ENCODE measurements around the gene INTS6. TPM values are rescaled to one million over a fixed set of nuclear protein-coding genes. Genes with fewer than 3 reads are reported as not detected.

The INTS6 gene
- total RNA-seq, 4 donors from 2014 or later: 34.3 to 56.9 (median 53.0) TPM

DNA sequence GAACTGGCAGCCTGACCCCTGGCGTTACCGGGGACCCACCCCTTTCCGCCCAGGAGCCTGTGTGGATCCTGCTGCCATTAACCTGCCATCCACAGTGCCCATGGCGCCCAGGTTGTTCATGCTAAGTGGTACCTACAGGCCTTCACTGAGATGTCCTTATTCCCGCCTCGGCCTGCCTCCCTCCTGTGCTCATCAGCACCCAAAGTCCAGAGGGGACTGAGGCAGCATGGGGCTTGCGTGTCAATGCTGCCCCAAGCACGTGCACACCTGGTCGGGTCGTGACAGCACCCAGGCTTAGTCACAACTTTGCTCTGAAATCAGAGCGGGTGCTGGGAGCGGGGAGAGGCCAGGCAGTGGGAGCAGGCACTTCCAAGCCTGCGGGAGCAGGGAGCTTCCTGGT is 3.7 kb upstream of the INTS6 start:
- Histone ChIP-seq H3K4me1 (peaks cover 0 to 7% of the 10 kb centered on the region in 2 donors), H3K4me3 (no peak overlapping the region), H3K27me3 (no peaks in the 10 kb centered on the region), H3K9me3 (no peaks in the 10 kb centered on the region), H3K36me3 (no peaks in the 10 kb centered on the region), H3K27ac (no peak overlapping the region)
- TF ChIP-seq POLR2A (IDR thresholded peaks at IDR 0.05): no peak
- TF ChIP-seq CTCF (IDR thresholded peaks at IDR 0.05): no peak
- intact Hi-C loops (cut with DNase I; ENCODE audit: low total_unique reads): loop anchor here (10.0 kb wide), 2 partner anchors 278 to 348 kb away; partner anchors contain the start of gene DHRS12
- no peak for DNase-seq

DNA sequence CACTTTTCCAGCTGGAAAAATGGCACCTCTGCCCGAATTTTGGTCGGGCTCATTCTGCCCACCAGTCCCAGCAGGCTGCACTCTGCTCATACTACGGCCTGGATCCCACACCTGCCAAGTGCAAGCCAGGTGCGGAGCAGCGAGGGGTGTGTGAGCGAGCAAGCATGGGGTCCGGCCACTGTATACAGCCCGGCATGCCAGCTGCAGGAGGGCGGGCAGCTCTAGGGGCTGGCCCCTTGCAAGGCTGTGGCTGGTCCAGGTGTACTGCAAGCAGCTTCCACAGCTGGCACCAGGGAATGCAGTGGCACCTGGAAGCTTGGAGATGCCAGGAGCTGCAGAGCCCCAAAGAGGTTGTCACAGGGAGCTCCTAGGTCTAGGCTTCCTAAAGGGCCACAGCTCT is 2.7 kb upstream of the INTS6 start:
- Histone ChIP-seq H3K36me3 (no peaks in the 10 kb centered on the region), H3K27me3 (no peaks in the 10 kb centered on the region), H3K27ac (no peak overlapping the region), H3K9me3 (no peaks in the 10 kb centered on the region), H3K4me1 (peaks cover 0 to 7% of the 10 kb centered on the region in 2 donors), H3K4me3 (no peak overlapping the region)
- TF ChIP-seq POLR2A (IDR thresholded peaks at IDR 0.05) (no peak), CTCF (IDR thresholded peaks at IDR 0.05) (no peak)
- DNase-seq: no peak
- intact Hi-C loops (cut with DNase I; ENCODE audit: low total_unique reads): loop anchor here (10.0 kb wide), 2 partner anchors 279 to 349 kb away; partner anchors contain the start of gene DHRS12

- DNase-seq: peak; percentile 33 to 35
- no peak for TF ChIP-seq POLR2A (IDR thresholded peaks at IDR 0.05)
- TF ChIP-seq CTCF (IDR thresholded peaks at IDR 0.05): no peak
- peak overlapping the region; percentile 96 to 98 for H3K27ac ChIP-seq
- no peaks in the 10 kb centered on the region for H3K36me3 ChIP-seq
- H3K4me1 ChIP-seq: peaks cover 0 to 7% of the 10 kb centered on the region in 2 donors
- H3K9me3 ChIP-seq: no peaks in the 10 kb centered on the region
- H3K27me3 ChIP-seq: no peaks in the 10 kb centered on the region
- peak overlapping the region; percentile 51 to 86 for H3K4me3 ChIP-seq
- intact Hi-C loops (cut with DNase I; ENCODE audit: low total_unique reads): loop anchor here (2.0 to 10.0 kb wide), 3 partner anchors 131 to 351 kb away; partner anchors contain the start of genes DHRS12 and WDFY2
These were observed 1.3 kb upstream of the INTS6 start for GRCh38 chr13:51453959-51454703.

GRCh38 chr13:51453207-51453958 is 547 bp upstream of the INTS6 start:
- TF ChIP-seq POLR2A (IDR thresholded peaks at IDR 0.05) (peak; percentile 56 to 63), CTCF (IDR thresholded peaks at IDR 0.05) (no peak)
- Histone ChIP-seq H3K27ac (peak overlapping the region; percentile 96 to 98), H3K4me3 (peak overlapping the region; percentile 51 to 86), H3K9me3 (no peaks in the 10 kb centered on the region), H3K4me1 (peaks cover 0 to 7% of the 10 kb centered on the region in 2 donors), H3K27me3 (no peaks in the 10 kb centered on the region), H3K36me3 (no peaks in the 10 kb centered on the region)
- peak; percentile 81 to 87 for DNase-seq
- intact Hi-C loops (cut with DNase I; ENCODE audit: low total_unique reads): loop anchor here (2.0 to 10.0 kb wide), 3 partner anchors 131 to 351 kb away; partner anchors contain the start of genes DHRS12 and WDFY2
